ENCODE data around the gene PEX11G. TPM values are rescaled to one million over a fixed set of nuclear protein-coding genes. Genes with fewer than 3 reads are reported as not detected.

PEX11G gene
- total and polyA plus RNA-seq, 4 experiments from 2014 or later: 0.64 to 1.7 (median 0.68) TPM

- DNase-seq: no peak
- H3K36me3 Mint-ChIP-seq: no peaks in the 10 kb centered on the region
- POLR2A ChIA-PET (ENCODE audit: partially characterized antibody): no interaction called here
- peak overlapping the region in 4 of 7 donors; percentile 26 to 90 (median 70) for H3K27ac Mint-ChIP-seq
- Histone ChIP-seq H3K27me3 (ENCODE audit: insufficient read depth, low read length) (no peaks in the 10 kb centered on the region), H3K9me3 (ENCODE audit: control insufficient read depth in 1 of 2, low read length in 2 of 2) (no peaks in the 10 kb centered on the region), H3K36me3 (ENCODE audit: insufficient read depth, low read length) (no peaks in the 10 kb centered on the region), H3K4me1 (ENCODE audit: insufficient read depth, low read length) (peaks cover 5% of the 10 kb centered on the region), H3K4me3 (ENCODE audit: low read length in 2 of 2) (no peak overlapping the region), H3K27ac (ENCODE audit: low read depth, low read length) (no peak overlapping the region)
- CTCF ChIA-PET (ENCODE audit: partially characterized antibody): no interaction called here
- intact Hi-C loops (cut with micrococcal nuclease): no loop called here
- H3K9me3 Mint-ChIP-seq: peaks cover 0 to 18% (median 0%) of the 10 kb centered on the region in 8 donors
- H3K4me1 Mint-ChIP-seq: peaks cover 6 to 9% (median 7%) of the 10 kb centered on the region in 4 donors
- H3K27me3 Mint-ChIP-seq: no peaks in the 10 kb centered on the region
- peak overlapping the region in 3 of 8 donors; percentile 14 to 31 (median 25) for H3K4me3 Mint-ChIP-seq
Observed at GRCh38 chr19:7480222-7480969, 8.4 kb downstream of the PEX11G start.

DNA sequence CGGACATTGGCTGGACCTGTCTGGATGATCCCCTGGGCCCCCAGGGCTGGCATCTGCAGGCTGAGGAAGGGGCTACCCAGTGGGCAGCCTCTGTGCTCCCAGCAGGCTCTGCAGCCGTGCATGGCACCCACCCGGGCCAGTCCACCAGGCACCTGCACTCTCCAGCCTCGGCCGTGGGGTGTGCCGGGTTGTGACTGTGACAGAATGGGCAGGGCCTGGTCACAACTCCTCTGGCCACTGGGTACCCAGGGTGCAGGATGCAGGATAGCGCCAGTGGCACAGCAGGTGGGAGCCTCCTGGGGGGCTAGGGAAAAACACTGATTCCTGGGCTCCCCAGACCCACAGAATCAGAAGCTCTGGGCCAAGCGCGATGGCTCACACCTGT, 10.0 kb downstream of the PEX11G start:
- ChIA-PET POLR2A (ENCODE audit: partially characterized antibody) (no interaction called here), CTCF (ENCODE audit: partially characterized antibody) (no interaction called here)
- intact Hi-C loops (cut with micrococcal nuclease): no loop called here
- Mint-ChIP-seq H3K27me3 (no peaks in the 10 kb centered on the region), H3K27ac (peak overlapping the region in 1 of 7 donors; percentile 2), H3K4me1 (peaks cover 6 to 9% (median 7%) of the 10 kb centered on the region in 4 donors), H3K36me3 (no peaks in the 10 kb centered on the region), H3K9me3 (peaks cover 0 to 18% (median 0%) of the 10 kb centered on the region in 8 donors), H3K4me3 (no peak overlapping the region)
- H3K36me3 ChIP-seq (ENCODE audit: insufficient read depth, low read length): no peaks in the 10 kb centered on the region
- H3K4me3 ChIP-seq (ENCODE audit: low read length in 2 of 2): no peak overlapping the region
- H3K27ac ChIP-seq (ENCODE audit: low read depth, low read length): no peak overlapping the region
- no peak for DNase-seq
- no peaks in the 10 kb centered on the region for H3K9me3 ChIP-seq (ENCODE audit: control insufficient read depth in 1 of 2, low read length in 2 of 2)
- peaks cover 5% of the 10 kb centered on the region for H3K4me1 ChIP-seq (ENCODE audit: insufficient read depth, low read length)
- no peaks in the 10 kb centered on the region for H3K27me3 ChIP-seq (ENCODE audit: insufficient read depth, low read length)

DNA sequence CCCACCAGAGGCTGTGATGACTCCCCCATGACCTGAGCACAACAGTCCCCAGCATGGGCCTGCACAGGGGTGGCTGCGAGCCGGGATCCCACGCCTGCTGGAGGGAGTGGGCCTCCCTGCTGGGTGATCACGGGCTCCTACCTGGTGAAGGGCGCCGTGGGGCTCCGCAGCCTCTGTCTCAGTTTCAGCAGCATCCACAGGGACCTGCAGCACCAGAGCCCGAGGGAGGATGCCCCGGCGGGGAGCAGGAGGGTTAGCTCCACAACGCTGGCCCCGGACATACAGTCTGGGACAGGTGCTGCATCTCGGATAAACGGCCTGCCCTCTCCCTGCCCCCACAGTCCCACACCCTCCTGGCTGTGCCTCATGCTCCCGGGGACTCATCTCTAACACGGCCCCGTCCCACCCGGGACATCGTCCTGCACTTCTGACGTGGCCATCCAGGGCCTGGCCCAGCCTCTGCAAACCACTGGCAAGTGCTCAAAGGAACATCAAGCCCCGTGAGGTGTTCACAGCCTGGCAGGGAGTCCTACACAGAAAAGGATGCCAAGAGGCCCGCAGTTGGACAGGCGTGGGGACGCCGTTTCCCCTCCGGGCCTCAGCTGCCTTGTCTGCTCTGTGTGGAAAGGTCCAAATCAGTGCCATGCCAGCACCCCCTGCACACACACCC, 10.5 kb downstream of the PEX11G start:
- Mint-ChIP-seq H3K9me3 (peaks cover 0 to 16% (median 0%) of the 10 kb centered on the region in 8 donors), H3K4me3 (no peak overlapping the region), H3K36me3 (no peaks in the 10 kb centered on the region), H3K4me1 (peaks cover 2 to 4% (median 3%) of the 10 kb centered on the region in 4 donors), H3K27ac (peak overlapping the region in 2 of 7 donors; percentile 48 to 55), H3K27me3 (no peaks in the 10 kb centered on the region)
- CTCF ChIA-PET (ENCODE audit: partially characterized antibody): no interaction called here
- H3K4me1 ChIP-seq (ENCODE audit: insufficient read depth, low read length): peaks cover 3% of the 10 kb centered on the region
- POLR2A ChIA-PET (ENCODE audit: partially characterized antibody): interaction anchor here (1.1 kb wide), 1 partner anchor 10 kb away, joined by 4 read pairs; the partner anchor contains the start of gene PEX11G
- intact Hi-C loops (cut with micrococcal nuclease): no loop called here
- no peak overlapping the region for H3K4me3 ChIP-seq (ENCODE audit: low read length in 2 of 2)
- no peaks in the 10 kb centered on the region for H3K9me3 ChIP-seq (ENCODE audit: control insufficient read depth in 1 of 2, low read length in 2 of 2)
- no peak for DNase-seq
- no peaks in the 10 kb centered on the region for H3K27me3 ChIP-seq (ENCODE audit: insufficient read depth, low read length)
- H3K27ac ChIP-seq (ENCODE audit: low read depth, low read length): no peak overlapping the region
- no peaks in the 10 kb centered on the region for H3K36me3 ChIP-seq (ENCODE audit: insufficient read depth, low read length)

- H3K4me3 ChIP-seq (ENCODE audit: low read length in 2 of 2): no peak overlapping the region
- intact Hi-C loops (cut with micrococcal nuclease): no loop called here
- no peaks in the 10 kb centered on the region for H3K4me1 ChIP-seq (ENCODE audit: insufficient read depth, low read length)
- peak overlapping the region in 2 of 7 donors; percentile 18 to 29 for H3K27ac Mint-ChIP-seq
- H3K4me1 Mint-ChIP-seq: no peaks in the 10 kb centered on the region
- peaks cover 0 to 2% of the 10 kb centered on the region in 2 donors for H3K36me3 Mint-ChIP-seq
- no peaks in the 10 kb centered on the region for H3K27me3 Mint-ChIP-seq
- H3K27ac ChIP-seq (ENCODE audit: low read depth, low read length): no peak overlapping the region
- CTCF ChIA-PET (ENCODE audit: partially characterized antibody): no interaction called here
- H3K9me3 Mint-ChIP-seq: peaks cover 0 to 16% (median 0%) of the 10 kb centered on the region in 8 donors
- DNase-seq: no peak
- peak overlapping the region in 2 of 8 donors; percentile 25 to 41 for H3K4me3 Mint-ChIP-seq
- POLR2A ChIA-PET (ENCODE audit: partially characterized antibody): interaction anchor here (1.1 kb wide), 1 partner anchor 11 kb away, joined by 4 read pairs; the partner anchor contains the start of gene PEX11G
- no peaks in the 10 kb centered on the region for H3K27me3 ChIP-seq (ENCODE audit: insufficient read depth, low read length)
- H3K9me3 ChIP-seq (ENCODE audit: control insufficient read depth in 1 of 2, low read length in 2 of 2): no peaks in the 10 kb centered on the region
- no peaks in the 10 kb centered on the region for H3K36me3 ChIP-seq (ENCODE audit: insufficient read depth, low read length)
Observed at GRCh38 chr19:7477758-7478157, 11.1 kb downstream of the PEX11G start.

DNA sequence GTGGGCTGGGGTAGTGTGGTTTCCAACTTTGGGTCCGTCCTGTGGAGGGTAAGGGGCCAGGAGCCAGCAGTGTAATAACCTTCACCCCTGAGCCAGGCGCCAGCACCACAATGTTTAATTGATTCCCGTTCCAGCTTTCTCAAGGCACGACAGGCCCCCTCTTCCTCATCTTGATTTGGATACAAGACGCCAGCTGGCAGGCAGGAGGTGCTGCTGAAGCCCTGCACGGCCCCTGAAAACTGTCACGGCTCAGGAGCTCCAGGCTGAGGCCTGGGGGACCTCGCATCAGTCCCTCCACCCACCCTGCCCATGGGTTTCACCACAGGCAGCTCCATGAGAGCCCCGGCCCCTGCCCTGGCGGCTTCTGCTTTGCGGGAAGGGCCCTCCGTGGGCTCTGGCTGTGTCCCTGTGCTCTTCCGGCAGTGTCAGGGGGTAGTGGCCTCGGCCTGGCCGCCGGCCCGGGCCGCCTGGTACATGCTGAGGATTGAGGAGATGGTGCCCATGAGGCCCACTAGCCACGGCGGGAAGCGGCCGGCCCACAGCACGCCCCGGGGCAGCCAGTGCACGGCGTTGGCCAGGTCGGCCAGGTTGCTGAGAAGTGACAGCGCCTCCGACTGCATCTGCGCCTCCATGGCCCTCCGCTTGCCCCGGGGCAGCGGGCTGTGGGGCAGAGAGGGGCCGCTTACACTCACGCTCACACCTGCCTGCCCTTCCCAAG, 11.9 kb downstream of the PEX11G start:
- no peak for DNase-seq
- CTCF ChIA-PET (ENCODE audit: partially characterized antibody): no interaction called here
- H3K4me3 Mint-ChIP-seq: no peak overlapping the region
- peaks cover 0 to under 1% (median 0%) of the 10 kb centered on the region in 4 donors for H3K4me1 Mint-ChIP-seq
- Histone ChIP-seq H3K4me1 (ENCODE audit: insufficient read depth, low read length) (no peaks in the 10 kb centered on the region), H3K36me3 (ENCODE audit: insufficient read depth, low read length) (peaks cover 4% of the 10 kb centered on the region), H3K27me3 (ENCODE audit: insufficient read depth, low read length) (no peaks in the 10 kb centered on the region), H3K27ac (ENCODE audit: low read depth, low read length) (no peak overlapping the region), H3K4me3 (ENCODE audit: low read length in 2 of 2) (no peak overlapping the region), H3K9me3 (ENCODE audit: control insufficient read depth in 1 of 2, low read length in 2 of 2) (no peaks in the 10 kb centered on the region)
- POLR2A ChIA-PET (ENCODE audit: partially characterized antibody): interaction anchor here (1.1 kb wide), 1 partner anchor 12 kb away, joined by 4 read pairs; the partner anchor contains the start of gene PEX11G
- intact Hi-C loops (cut with micrococcal nuclease): no loop called here
- peaks cover 0 to 12% (median 0%) of the 10 kb centered on the region in 8 donors for H3K9me3 Mint-ChIP-seq
- H3K27me3 Mint-ChIP-seq: no peaks in the 10 kb centered on the region
- H3K36me3 Mint-ChIP-seq: peaks cover 4 to 7% of the 10 kb centered on the region in 2 donors
- H3K27ac Mint-ChIP-seq: peak overlapping the region in 1 of 7 donors; percentile 82

DNA sequence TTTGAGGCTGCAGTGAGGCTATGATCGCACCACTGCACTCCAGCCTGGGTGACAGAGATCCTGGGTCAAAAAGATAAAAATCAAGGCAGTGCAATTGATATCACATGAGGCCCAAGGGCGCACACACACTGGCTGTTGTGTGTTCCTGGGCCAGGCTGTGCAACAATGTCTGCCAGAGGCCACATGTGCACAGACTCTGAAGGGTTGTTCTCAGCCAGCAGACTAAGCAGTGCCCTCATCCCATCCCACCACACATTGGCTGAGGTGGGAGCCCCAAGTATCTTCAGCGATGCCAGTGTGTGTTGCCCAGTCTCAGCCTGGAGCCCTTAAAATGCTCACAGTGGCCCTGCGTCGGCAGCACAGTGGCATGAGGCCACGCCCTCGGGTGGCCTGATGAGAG, 12.6 kb downstream of the PEX11G start:
- Mint-ChIP-seq H3K4me3 (no peak overlapping the region), H3K9me3 (peaks cover 0 to 10% (median 0%) of the 10 kb centered on the region in 8 donors), H3K36me3 (peaks cover 7 to 10% of the 10 kb centered on the region in 2 donors), H3K27me3 (no peaks in the 10 kb centered on the region), H3K27ac (peak overlapping the region in 2 of 7 donors; percentile 40 to 82), H3K4me1 (peaks cover 0 to 4% (median under 1%) of the 10 kb centered on the region in 4 donors)
- H3K36me3 ChIP-seq (ENCODE audit: insufficient read depth, low read length): peaks cover 11% of the 10 kb centered on the region
- H3K27me3 ChIP-seq (ENCODE audit: insufficient read depth, low read length): no peaks in the 10 kb centered on the region
- no peak for DNase-seq
- ChIA-PET POLR2A (ENCODE audit: partially characterized antibody) (no interaction called here), CTCF (ENCODE audit: partially characterized antibody) (no interaction called here)
- H3K9me3 ChIP-seq (ENCODE audit: control insufficient read depth in 1 of 2, low read length in 2 of 2): no peaks in the 10 kb centered on the region
- H3K27ac ChIP-seq (ENCODE audit: low read depth, low read length): no peak overlapping the region
- no peak overlapping the region for H3K4me3 ChIP-seq (ENCODE audit: low read length in 2 of 2)
- intact Hi-C loops (cut with micrococcal nuclease): no loop called here
- H3K4me1 ChIP-seq (ENCODE audit: insufficient read depth, low read length): no peaks in the 10 kb centered on the region

DNA sequence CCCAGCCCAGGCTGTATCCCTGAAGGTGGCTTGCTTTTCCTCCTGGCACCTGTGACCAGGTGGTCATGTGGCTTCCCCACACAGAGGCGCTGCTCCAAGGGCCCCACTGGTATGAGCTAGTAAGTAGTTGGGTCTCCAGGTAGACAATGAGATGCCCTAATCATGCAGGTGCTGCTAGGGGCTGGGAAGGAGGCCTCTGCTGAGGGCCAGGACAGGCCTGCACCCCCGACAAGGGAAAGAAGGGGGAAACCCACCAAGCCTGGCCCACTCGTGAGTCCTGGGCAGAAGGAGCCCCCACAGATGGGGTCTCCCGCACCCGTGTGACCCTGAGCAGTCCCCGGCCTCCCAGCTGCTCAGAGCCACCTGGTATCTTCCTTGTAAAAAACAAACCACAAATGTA, 13.2 kb downstream of the PEX11G start:
- peaks cover 0 to 10% (median 0%) of the 10 kb centered on the region in 8 donors for H3K9me3 Mint-ChIP-seq
- no peak for DNase-seq
- H3K27ac Mint-ChIP-seq: peak overlapping the region in 2 of 7 donors; percentile 40 to 84
- peaks cover 0 to 4% (median under 1%) of the 10 kb centered on the region in 4 donors for H3K4me1 Mint-ChIP-seq
- no peaks in the 10 kb centered on the region for H3K27me3 Mint-ChIP-seq
- H3K4me3 Mint-ChIP-seq: no peak overlapping the region
- Histone ChIP-seq H3K4me1 (ENCODE audit: insufficient read depth, low read length) (no peaks in the 10 kb centered on the region), H3K27me3 (ENCODE audit: insufficient read depth, low read length) (no peaks in the 10 kb centered on the region), H3K4me3 (ENCODE audit: low read length in 2 of 2) (no peak overlapping the region), H3K27ac (ENCODE audit: low read depth, low read length) (no peak overlapping the region), H3K9me3 (ENCODE audit: control insufficient read depth in 1 of 2, low read length in 2 of 2) (no peaks in the 10 kb centered on the region), H3K36me3 (ENCODE audit: insufficient read depth, low read length) (peaks cover 17% of the 10 kb centered on the region)
- ChIA-PET POLR2A (ENCODE audit: partially characterized antibody) (interaction anchor here (0.8 to 0.9 kb wide), 2 partner anchors 12 to 130 kb away, joined by 3 read pairs; no protein-coding TSS in a partner anchor), CTCF (ENCODE audit: partially characterized antibody) (no interaction called here)
- H3K36me3 Mint-ChIP-seq: peaks cover 8 to 10% of the 10 kb centered on the region in 2 donors
- intact Hi-C loops (cut with micrococcal nuclease): no loop called here
